SK-N-SH treated with all-trans-retinoic acid at 6 μM for 48 hours (cell line): ENCODE measurements around the gene NSL1.
A peak's percentile ranks its signal among the peaks of the same experiment; 100 is the strongest.

Experiments used
- ATAC-seq: fragments of 200-7000 bp; cut with Tn5 transposase; 3 replicates; pipeline ENCODE4 v1.9.1; 2020; ENCODE audit warnings: mild to moderate bottlenecking, moderate library complexity
- ARNTL ChIP-seq: fragments of 450-650 bp; formaldehyde crosslinking; IDR thresholded peaks from 2 replicates; pipeline ENCODE4 v1.5.0; 2020; ENCODE audit warnings: low read depth, mild to moderate bottlenecking, moderate library complexity, borderline replicate concordance
- BACH2 ChIP-seq: fragments of 250-450 bp; sonication (Bioruptor Pico); IDR thresholded peaks from 2 replicates; pipeline ENCODE4 v1.9.0; 2021; ENCODE audit warnings: mild to moderate bottlenecking, borderline replicate concordance
- CSDC2 ChIP-seq: fragments of 250-450 bp; sonication (Bioruptor Pico); IDR thresholded peaks from 2 replicates; pipeline ENCODE4 v1.5.0; 2020; ENCODE audit warnings: mild to moderate bottlenecking, moderate library complexity
- CSRNP3 ChIP-seq: fragments of 250-450 bp; sonication (Bioruptor Pico); IDR thresholded peaks from 2 replicates; pipeline ENCODE4 v1.5.1; 2021; ENCODE audit warnings: mild to moderate bottlenecking, moderate library complexity
- ESRRG ChIP-seq: fragments of 250-450 bp; sonication (Bioruptor Pico); IDR thresholded peaks from 2 replicates; pipeline ENCODE4 v1.6.1; 2021; ENCODE audit warnings: mild to moderate bottlenecking
- GLIS3 ChIP-seq: fragments of 250-450 bp; sonication (Bioruptor Pico); IDR thresholded peaks from 2 replicates; pipeline ENCODE4 v1.5.0; 2020; ENCODE audit warnings: mild to moderate bottlenecking, moderate library complexity
- OSR1 ChIP-seq: fragments of 250-450 bp; sonication (Bioruptor Pico); IDR thresholded peaks from 2 replicates; pipeline ENCODE4 v1.8.0; 2022; ENCODE audit warnings: moderate library complexity, mild to moderate bottlenecking, inconsistent platforms
- POU6F1 ChIP-seq: fragments of 250-450 bp; sonication (Bioruptor Pico); IDR thresholded peaks from 2 replicates; pipeline ENCODE4 v1.8.0; 2021; ENCODE audit warnings: low read depth, mild to moderate bottlenecking, moderate library complexity, borderline replicate concordance
- PPARA ChIP-seq: fragments of 250-450 bp; sonication (Bioruptor Pico); IDR thresholded peaks from 2 replicates; pipeline ENCODE4 v1.5.0; 2020; ENCODE audit warnings: mild to moderate bottlenecking, borderline replicate concordance
- SNAI2 ChIP-seq: fragments of 250-450 bp; sonication (Bioruptor Pico); IDR thresholded peaks from 2 replicates; pipeline ENCODE4 v1.5.0; 2020; ENCODE audit warnings: mild to moderate bottlenecking, moderate library complexity
- TOX ChIP-seq: fragments of 250-450 bp; sonication (Bioruptor Pico); IDR thresholded peaks from 2 replicates; pipeline ENCODE4 v1.8.0; 2021; ENCODE audit warnings: mild to moderate bottlenecking, moderate library complexity, borderline replicate concordance
- TSHZ2 ChIP-seq: fragments of 250-450 bp; sonication (Bioruptor Pico); IDR thresholded peaks from 2 replicates; pipeline ENCODE4 v1.5.0; 2020; ENCODE audit warnings: mild to moderate bottlenecking, moderate library complexity
- ZFP3 ChIP-seq: fragments of 250-450 bp; sonication (Bioruptor Pico); IDR thresholded peaks from 2 replicates; pipeline ENCODE4 v1.5.0; 2020; ENCODE audit warnings: mild to moderate bottlenecking, moderate library complexity
- ZFP30 ChIP-seq: fragments of 450-650 bp; formaldehyde crosslinking; IDR thresholded peaks from 2 replicates; pipeline ENCODE4 v1.5.0; 2022; ENCODE audit warnings: mild to moderate bottlenecking, moderate library complexity
- ZNF565 ChIP-seq: fragments of 450-650 bp; formaldehyde crosslinking; conservative IDR thresholded peaks from 2 replicates; pipeline ENCODE4 v1.5.0; 2020; ENCODE audit warnings: low read depth, mild to moderate bottlenecking, moderate library complexity
- ZNF70 ChIP-seq: fragments of 450-650 bp; formaldehyde crosslinking; IDR thresholded peaks from 2 replicates; pipeline ENCODE4 v1.5.0; 2020; ENCODE audit warnings: mild to moderate bottlenecking, moderate library complexity
- ZNF8 ChIP-seq: fragments of 450-650 bp; formaldehyde crosslinking; IDR thresholded peaks from 2 replicates; pipeline ENCODE4 v1.5.0; 2020; ENCODE audit warnings: mild to moderate bottlenecking, moderate library complexity
- TF ChIP-seq, protein P1 (sequence below): fragments of 250-450 bp; sonication (Bioruptor Pico); IDR thresholded peaks from 2 replicates; pipeline ENCODE4 v1.8.0; 2020; ENCODE audit warnings: mild to moderate bottlenecking, moderate library complexity, borderline replicate concordance

The NSL1 gene

GRCh38 chr1:212698467-212699103, 93.0 kb downstream of the NSL1 start:
- TF ChIP-seq ZFP3 (CRISPR knock-in tag) (no peak), ARNTL (CRISPR knock-in tag) (no peak), ESRRG (no peak)
- no peak for ATAC-seq

GRCh38 chr1:212696721-212697331, 94.8 kb downstream of the NSL1 start:
- no peak for TF ChIP-seq TSHZ2
- no peak for TF ChIP-seq ESRRG
- TF ChIP-seq BACH2 (CRISPR knock-in tag) = no peak
- no peak for TF ChIP-seq POU6F1 (CRISPR knock-in tag)
- TF ChIP-seq, protein P1, sequence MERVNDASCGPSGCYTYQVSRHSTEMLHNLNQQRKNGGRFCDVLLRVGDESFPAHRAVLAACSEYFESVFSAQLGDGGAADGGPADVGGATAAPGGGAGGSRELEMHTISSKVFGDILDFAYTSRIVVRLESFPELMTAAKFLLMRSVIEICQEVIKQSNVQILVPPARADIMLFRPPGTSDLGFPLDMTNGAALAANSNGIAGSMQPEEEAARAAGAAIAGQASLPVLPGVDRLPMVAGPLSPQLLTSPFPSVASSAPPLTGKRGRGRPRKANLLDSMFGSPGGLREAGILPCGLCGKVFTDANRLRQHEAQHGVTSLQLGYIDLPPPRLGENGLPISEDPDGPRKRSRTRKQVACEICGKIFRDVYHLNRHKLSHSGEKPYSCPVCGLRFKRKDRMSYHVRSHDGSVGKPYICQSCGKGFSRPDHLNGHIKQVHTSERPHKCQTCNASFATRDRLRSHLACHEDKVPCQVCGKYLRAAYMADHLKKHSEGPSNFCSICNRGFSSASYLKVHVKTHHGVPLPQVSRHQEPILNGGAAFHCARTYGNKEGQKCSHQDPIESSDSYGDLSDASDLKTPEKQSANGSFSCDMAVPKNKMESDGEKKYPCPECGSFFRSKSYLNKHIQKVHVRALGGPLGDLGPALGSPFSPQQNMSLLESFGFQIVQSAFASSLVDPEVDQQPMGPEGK (CRISPR knock-in tag) = no peak
- TF ChIP-seq ZNF8 (CRISPR knock-in tag) = no peak
- no peak for TF ChIP-seq SNAI2 (CRISPR knock-in tag)
- TF ChIP-seq ZFP30 (CRISPR knock-in tag) = no peak
- no peak for TF ChIP-seq ZNF70
- TF ChIP-seq ZFP3 (CRISPR knock-in tag) = no peak
- ATAC-seq = no peak

- TF ChIP-seq BACH2 (CRISPR knock-in tag) (no peak), GLIS3 (CRISPR knock-in tag) (no peak), ZNF70 (no peak)
- TF ChIP-seq, all 23 proteins: peak for 0
- ATAC-seq = peak; percentile 24; the same call in 2 of the 3 replicates
Observed at GRCh38 chr1:212692774-212693644, 98.6 kb downstream of the NSL1 start.

DNA sequence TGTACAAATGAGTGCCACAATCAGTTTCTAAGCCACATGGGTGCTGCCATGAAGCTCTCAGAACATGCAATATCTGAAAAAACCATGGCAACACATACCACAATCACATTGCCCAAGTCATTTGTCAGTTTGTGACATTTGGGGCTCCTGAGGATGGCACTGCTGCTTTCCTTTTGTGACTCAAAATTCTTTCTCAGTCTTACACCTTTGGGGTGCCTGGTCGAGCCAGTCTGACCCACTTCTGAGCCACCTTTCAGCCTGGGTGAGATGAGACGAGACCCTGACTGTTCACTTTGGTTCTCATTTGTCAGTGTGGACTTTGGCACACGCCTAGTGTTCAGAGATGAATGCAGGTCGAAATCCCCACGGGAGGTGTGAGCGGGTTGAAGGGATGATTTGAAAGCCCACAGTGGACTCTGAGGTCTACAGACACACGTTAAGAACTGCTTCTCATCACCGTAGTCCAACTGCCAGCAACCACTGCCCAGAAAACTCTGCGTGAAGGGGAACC, 100.0 kb downstream of the NSL1 start:
- no peak for ATAC-seq

More for the DNA sequence above, 100.0 kb downstream of the NSL1 start:
- TF ChIP-seq CSDC2 (CRISPR knock-in tag) (no peak), OSR1 (CRISPR knock-in tag) (no peak), ZNF70 (no peak), BACH2 (CRISPR knock-in tag) (no peak), TSHZ2 (no peak), ARNTL (CRISPR knock-in tag) (no peak), ZFP3 (CRISPR knock-in tag) (no peak), CSRNP3 (CRISPR knock-in tag) (no peak), PPARA (no peak), SNAI2 (CRISPR knock-in tag) (no peak), ZFP30 (CRISPR knock-in tag) (no peak), TOX (no peak), ZNF565 (no peak)
- TF ChIP-seq, all 23 proteins: peak for 0
